ENCODE measurements around the gene LMF1.

DNA sequence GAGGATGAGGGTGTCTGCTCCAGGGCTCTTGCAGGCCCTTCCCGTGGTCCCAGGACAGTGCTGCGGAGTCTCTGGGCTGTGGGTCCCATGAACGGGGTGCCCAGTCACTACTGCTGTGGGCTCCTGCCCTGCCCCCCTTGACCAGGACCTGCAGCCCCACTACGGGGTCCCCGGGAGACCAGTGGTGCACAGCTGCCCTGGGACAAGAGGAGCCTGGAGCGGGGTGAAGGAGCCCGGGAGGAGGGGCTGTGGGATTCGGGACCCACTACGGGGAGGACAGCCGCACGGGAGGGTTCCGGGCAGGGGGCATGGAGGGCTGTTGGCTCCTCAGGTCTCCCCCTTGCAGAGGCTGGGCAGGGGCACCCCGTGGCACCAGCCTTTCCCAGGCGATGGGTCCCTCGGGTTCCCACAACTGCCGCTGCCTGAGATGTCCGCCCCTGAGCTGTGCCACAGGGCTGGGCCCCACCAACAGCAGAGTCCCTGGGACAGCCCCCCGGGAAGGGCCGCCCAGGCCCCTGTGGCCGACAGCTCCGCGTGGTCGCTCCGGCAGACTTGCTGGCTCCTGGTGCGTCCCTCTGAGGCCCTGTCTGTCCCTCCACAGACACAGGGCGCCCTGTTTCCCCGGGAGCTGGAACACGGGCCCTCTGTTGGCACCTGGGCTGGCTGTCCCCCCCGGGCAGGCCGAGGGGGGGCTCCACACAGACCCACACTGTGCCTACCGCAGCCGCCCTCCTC, 118.2 kb downstream of the LMF1 start:
- TF ChIP-seq POLR2A (IDR thresholded peaks at IDR 0.05; ENCODE audit: low read length) (no peak), GATA1 (IDR thresholded peaks at IDR 0.05; ENCODE audit: low read depth, low read length) (no peak)
